HG02571 (cell line): Measurements from ENCODE around the gene TLNRD1.
A peak's percentile ranks its signal among the peaks of the same experiment; 100 is the strongest.

ENCODE experiments used
- ATAC-seq: cut with Tn5 transposase; IDR thresholded peaks from one replicate; pipeline ENCODE4 v1.9.1; 2021; ENCODE audit warnings: mild to moderate bottlenecking, moderate library complexity; ENCODE audit not compliant: unreplicated experiment

TLNRD1 gene

GRCh38 chr15:80976851-80977250, 23.9 kb upstream of the TLNRD1 start:
- no peak for ATAC-seq

DNA sequence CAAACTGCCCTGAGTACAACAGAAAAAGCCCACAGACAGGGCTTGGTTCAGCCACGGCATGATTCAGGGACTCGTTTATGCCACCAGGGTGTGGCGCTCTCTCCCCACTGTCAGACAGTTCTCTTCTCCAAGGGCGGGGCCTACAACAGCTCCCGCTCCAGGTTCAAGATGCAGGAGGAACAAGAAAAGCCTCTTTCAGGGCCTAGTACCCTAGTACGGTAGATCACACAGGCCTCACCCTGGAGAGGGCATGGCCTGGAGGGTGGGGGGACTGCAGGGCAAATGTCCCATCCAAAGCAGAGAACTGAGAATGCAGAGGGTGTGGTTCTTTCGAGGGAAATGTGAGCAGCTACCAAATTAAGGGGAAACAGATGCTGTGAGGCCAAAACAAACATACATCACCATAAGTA, 23.1 kb upstream of the TLNRD1 start:
- no peak for ATAC-seq

GRCh38 chr15:80978685-80979329, 21.9 kb upstream of the TLNRD1 start:
- ATAC-seq: no peak

- no peak for ATAC-seq
Observed at GRCh38 chr15:80979538-80980200, 21.1 kb upstream of the TLNRD1 start.

DNA sequence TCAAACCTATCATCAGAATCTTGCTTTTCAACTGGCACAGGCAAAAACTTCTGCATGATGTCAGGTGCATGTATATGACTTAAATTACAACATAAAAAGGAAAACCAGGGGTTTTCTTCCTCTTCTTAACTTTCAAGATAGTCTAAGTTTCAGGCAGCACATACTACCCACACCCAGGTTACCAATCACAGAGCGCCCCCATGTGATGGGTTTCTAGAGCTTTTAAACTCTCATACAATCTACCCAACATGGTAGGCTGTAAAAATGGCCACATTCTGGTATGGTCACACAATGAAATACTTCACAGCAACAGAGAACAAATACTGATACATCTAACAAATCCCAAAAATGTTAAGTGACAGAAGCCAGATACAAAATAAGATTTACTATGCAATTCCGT, 18.5 kb upstream of the TLNRD1 start:
- ATAC-seq: no peak

GRCh38 chr15:80982839-80983238, 17.9 kb upstream of the TLNRD1 start:
- no peak for ATAC-seq

- ATAC-seq: no peak
Observed at GRCh38 chr15:80984856-80985255, 15.9 kb upstream of the TLNRD1 start.

GRCh38 chr15:80985981-80986380, 14.7 kb upstream of the TLNRD1 start:
- no peak for ATAC-seq

- no peak for ATAC-seq
Observed at GRCh38 chr15:80986487-80986886, 14.2 kb upstream of the TLNRD1 start.

GRCh38 chr15:80988148-80988796, 12.5 kb upstream of the TLNRD1 start:
- ATAC-seq: no peak

DNA sequence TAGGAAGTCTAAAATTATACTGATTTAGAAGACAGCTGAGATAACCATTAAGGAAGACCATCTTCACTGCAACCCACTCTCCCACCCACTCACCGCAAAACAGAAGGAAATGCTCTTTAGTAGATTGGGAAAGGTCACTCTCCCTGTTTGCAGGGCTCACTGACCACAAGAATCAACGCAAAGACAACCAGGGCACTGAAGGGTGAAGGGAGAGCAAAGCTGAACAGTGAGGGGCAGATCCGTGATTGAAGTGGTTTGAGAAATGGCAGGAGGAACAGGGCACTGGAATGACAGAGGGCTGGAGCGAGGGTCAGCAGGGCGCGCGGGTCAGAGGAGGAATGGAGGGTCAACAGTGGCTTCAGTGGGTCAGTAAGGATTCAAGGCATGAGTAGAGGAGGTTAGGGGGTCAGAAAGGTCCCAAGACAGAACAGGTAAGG, 11.6 kb upstream of the TLNRD1 start:
- no peak for ATAC-seq

GRCh38 chr15:80989518-80990478, 10.9 kb upstream of the TLNRD1 start, which contains the start of gene MESD:
Gene MESD, minus strand, starts transcription at chr15:80989819. Its CDS starts 28 bp downstream, at chr15:80989791.
- ATAC-seq: peak; percentile 91

DNA sequence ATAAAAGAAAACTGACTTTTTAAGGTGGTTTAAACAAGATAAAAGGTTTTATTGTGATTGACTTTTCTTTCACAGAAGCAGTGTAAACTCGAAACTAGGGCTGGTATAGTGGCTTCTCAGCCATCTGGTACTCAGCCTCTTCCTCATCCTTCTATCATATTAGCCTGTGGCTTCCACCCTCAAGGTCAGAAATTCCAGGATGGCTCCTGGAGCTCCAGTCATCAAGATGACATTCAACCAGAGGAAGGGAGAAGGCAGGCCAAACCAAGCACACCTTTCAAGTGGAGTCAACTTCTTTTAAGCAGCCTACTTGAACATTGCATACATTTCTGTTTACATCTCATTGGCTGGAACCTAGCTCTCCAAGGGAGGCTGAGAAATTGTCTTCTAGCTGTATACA, 9.8 kb upstream of the TLNRD1 start:
- no peak for ATAC-seq

DNA sequence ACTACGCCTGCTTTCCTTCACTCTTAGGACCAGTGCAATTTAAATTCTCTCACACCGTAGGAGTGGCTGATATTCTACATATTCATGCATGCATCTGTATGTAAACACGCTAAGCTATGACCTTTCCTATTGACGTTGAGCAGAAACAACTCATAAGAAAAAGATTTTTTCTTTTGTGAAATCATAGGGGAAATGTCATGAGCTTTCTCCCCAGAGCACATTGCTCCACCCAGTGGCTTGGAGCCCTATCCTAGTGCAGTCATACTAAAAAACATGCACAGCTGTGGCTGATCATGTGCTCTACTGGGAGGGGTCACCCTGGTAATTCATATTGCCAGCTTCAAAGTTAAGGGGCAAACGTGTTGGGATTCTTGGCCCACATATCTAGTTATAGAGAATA, 9.3 kb upstream of the TLNRD1 start:
- no peak for ATAC-seq

DNA sequence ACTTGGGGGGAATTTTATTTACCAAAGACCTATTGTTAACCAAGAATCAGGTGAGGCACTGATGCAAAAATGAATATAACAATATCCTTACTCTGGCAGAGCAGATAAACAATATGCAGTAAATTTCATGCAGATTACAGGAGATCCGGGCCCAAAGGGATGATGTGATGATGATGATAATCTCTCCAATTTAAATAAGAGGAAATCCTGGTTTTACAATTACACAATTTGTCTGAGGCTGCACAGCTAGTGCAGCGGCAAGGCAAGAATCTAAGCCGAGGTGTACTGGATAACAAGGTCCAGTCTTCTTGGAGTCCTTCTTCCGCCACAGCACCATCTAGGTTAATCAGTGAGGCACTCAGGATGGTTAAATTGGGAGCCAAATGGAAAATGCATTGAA, 8.7 kb upstream of the TLNRD1 start:
- no peak for ATAC-seq

GRCh38 chr15:80992441-80992840, 8.3 kb upstream of the TLNRD1 start:
- ATAC-seq: no peak

DNA sequence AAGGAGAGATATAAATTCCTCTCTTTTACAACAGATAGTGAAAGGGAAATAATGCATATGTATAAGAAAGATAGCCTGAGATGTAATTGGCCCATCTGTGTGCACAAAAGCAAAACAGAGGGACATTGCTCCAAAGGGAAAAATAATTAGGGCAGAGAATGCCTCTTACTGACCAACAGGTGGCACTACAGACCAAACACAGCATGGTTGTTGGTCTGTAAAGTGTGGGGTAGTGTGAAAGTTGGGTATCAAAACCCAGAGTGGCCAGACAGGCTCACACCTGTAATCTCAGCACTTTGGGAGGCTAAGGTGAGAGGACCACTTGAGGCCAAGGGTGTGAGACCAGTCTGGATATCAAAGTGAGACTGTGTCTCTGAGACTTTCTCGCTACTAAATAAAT, 4.5 kb upstream of the TLNRD1 start:
- no peak for ATAC-seq

GRCh38 chr15:80997692-80998091, 3.0 kb upstream of the TLNRD1 start:
- no peak for ATAC-seq

DNA sequence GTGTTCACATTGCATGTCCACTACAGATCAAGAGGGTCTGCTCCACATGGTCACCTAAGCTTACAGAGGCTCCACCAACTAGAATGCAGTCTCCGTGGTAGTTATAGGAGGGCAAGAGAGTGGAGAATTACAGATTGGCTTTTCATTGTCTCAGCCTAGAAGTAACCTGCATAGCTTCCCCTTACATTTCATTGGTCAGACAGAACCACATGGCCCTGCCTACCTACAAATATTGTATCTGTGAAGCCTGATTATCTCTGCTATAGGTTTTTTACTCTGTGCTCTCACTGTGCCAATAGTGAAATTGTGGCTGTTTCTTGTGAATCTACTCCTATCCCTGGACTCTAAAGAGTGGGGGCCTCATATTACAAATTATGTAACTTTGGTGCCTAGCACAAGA, 2.5 kb upstream of the TLNRD1 start:
- no peak for ATAC-seq

GRCh38 chr15:80999623-81000036, 1.1 kb upstream of the TLNRD1 start:
- peak; percentile 26 for ATAC-seq

DNA sequence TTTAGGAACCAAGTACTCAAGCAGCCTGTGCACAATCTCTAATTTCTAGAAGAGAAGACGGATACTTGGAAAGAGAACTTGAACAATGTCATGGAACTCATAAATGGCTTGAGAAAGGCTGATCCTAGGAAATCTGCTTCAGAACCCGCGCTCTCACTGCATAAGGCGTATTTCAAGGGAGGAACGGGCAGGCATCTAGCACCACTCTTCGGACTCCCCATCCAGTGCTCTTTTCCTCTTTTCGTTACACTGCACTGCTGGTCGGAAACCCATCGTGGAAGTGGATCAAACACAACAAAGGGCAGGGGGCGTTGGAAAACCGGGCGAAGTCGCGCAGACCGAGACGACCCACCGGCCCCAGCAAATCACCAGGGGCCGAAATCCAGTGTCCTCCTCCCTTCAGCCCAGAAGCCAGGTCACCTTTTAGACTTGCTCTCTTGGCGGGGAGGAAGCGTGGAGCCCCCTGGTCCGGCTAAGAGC, 539 bp upstream of the TLNRD1 start:
- no peak for ATAC-seq
